IMR-90 (cell line): ENCODE data around the gene PCYT1B. TPM values are rescaled to one million over a fixed set of nuclear protein-coding genes. Genes with fewer than 3 reads are reported as not detected.

ENCODE experiments used
- ATAC-seq: fragments of 200-7000 bp; cut with Tn5 transposase; 2 replicates; pipeline ENCODE4 v1.9.1; 2020; ENCODE audit warnings: low read depth, mild to moderate bottlenecking, moderate library complexity
- BruUV-seq: library from RNA; stranded (reverse); fragments of 400-500 nt; replicated peaks from 2 replicates; lab custom pipeline; 2021; lab: Mats Ljungman, UMichigan
- CTCF ChIA-PET: fragments of 300-600 bp; formaldehyde crosslinking; extraction: SDS; loops from one replicate; lab custom pipeline; 2021; ENCODE audit warnings: antibody characterized with exemption; lab: Yijun Ruan, JAX
- POLR2A ChIA-PET: fragments of 300-600 bp; sonication (Branson Sonifier 250); formaldehyde crosslinking; loops from one replicate; lab custom pipeline; 2022; ENCODE audit warnings: antibody characterized with exemption; ENCODE audit not compliant: unreplicated experiment; lab: Charles Lee
- DNase-seq: peaks from one replicate; pipeline ENCODE4 v3.0.0; 2013
- H2AFZ ChIP-seq: replicated peaks from 2 replicates; pipeline ENCODE3; 2013; ENCODE audit warnings: low read length, mild to moderate bottlenecking; ENCODE audit not compliant: poor library complexity
- H2AK5ac ChIP-seq: 2 replicates; pipeline ENCODE4 v1.6.1; 2013; ENCODE audit warnings: low read depth, low read length, inconsistent platforms
- H2AK9ac ChIP-seq: replicated peaks from 2 replicates; pipeline ENCODE3; 2013; ENCODE audit warnings: mild to moderate bottlenecking, low read depth, low read length, moderate library complexity; ENCODE audit not compliant: poor library complexity
- H2BK120ac ChIP-seq: 2 replicates; pipeline ENCODE4 v1.6.1; 2013; ENCODE audit warnings: low read depth, low read length, inconsistent platforms
- H2BK15ac ChIP-seq: 3 replicates; pipeline ENCODE4 v1.6.1; 2013; ENCODE audit warnings: low read depth, low read length, inconsistent platforms
- H2BK20ac ChIP-seq: 2 replicates; pipeline ENCODE4 v1.6.1; 2013; ENCODE audit warnings: low read depth, mild to moderate bottlenecking, inconsistent platforms, low read length, moderate library complexity
- H2BK5ac ChIP-seq: 2 replicates; pipeline ENCODE4 v1.6.1; 2013; ENCODE audit warnings: mild to moderate bottlenecking, low read depth, low read length, inconsistent platforms; ENCODE audit not compliant: poor library complexity, severe bottlenecking
- H3K14ac ChIP-seq: replicated peaks from 2 replicates; pipeline ENCODE4 v1.6.1; 2013; ENCODE audit warnings: low read depth, low read length, inconsistent platforms
- H3K18ac ChIP-seq: 2 replicates; pipeline ENCODE4 v1.6.1; 2013; ENCODE audit warnings: low read depth, low read length, control low read depth
- H3K23ac ChIP-seq: 2 replicates; pipeline ENCODE4 v1.6.1; 2013; ENCODE audit warnings: low read depth, low read length, inconsistent platforms
- H3K27ac ChIP-seq: 2 replicates; pipeline ENCODE4 v1.5.1; 2013; ENCODE audit warnings: mild to moderate bottlenecking, control low read depth, low read length; ENCODE audit not compliant: insufficient read depth
- H3K27me3 ChIP-seq: 2 replicates; pipeline ENCODE4 v1.6.1; 2013; ENCODE audit warnings: low read length; ENCODE audit not compliant: control insufficient read depth, insufficient read depth
- H3K36me3 ChIP-seq: 2 replicates; pipeline ENCODE4 v1.6.1; 2013; ENCODE audit warnings: low read length, mixed read lengths; ENCODE audit not compliant: control insufficient read depth, insufficient read depth
- H3K4ac ChIP-seq: 2 replicates; pipeline ENCODE4 v1.6.1; 2013; ENCODE audit warnings: low read depth, low read length, inconsistent platforms
- H3K4me1 ChIP-seq: 2 replicates; pipeline ENCODE4 v1.6.1; 2013; ENCODE audit warnings: low read length, mixed read lengths; ENCODE audit not compliant: control insufficient read depth, insufficient read depth
- H3K4me2 ChIP-seq: 2 replicates; pipeline ENCODE4 v1.6.1; 2013; ENCODE audit warnings: low read depth, mild to moderate bottlenecking, control low read depth, low read length, moderate library complexity
- H3K4me3 ChIP-seq: 2 replicates; pipeline ENCODE4 v1.5.1; 2013; ENCODE audit warnings: low read depth, mild to moderate bottlenecking, control low read depth, low read length, moderate library complexity; ENCODE audit not compliant: insufficient read depth
- H3K56ac ChIP-seq: 2 replicates; pipeline ENCODE4 v1.6.1; 2013; ENCODE audit warnings: low read length, inconsistent platforms; ENCODE audit not compliant: insufficient read depth; ENCODE audit errors: extremely low read depth
- H3K79me1 ChIP-seq, 2 experiments: 2 replicates each; pipeline ENCODE4 v1.6.1; 2013; ENCODE audit warnings: low read length in 2 of 2, inconsistent platforms in 1 of 2, low read depth in 1 of 2
- H3K9ac ChIP-seq: 2 replicates; pipeline ENCODE4 v1.6.1; 2013; ENCODE audit warnings: low read depth, low read length, control low read depth
- H3K9me1 ChIP-seq: 2 replicates; pipeline ENCODE4 v1.6.1; 2013; ENCODE audit warnings: low read length, inconsistent platforms; ENCODE audit not compliant: insufficient read depth
- H3K9me3 ChIP-seq: 2 replicates; pipeline ENCODE4 v1.6.1; 2013; ENCODE audit warnings: low read length; ENCODE audit not compliant: control insufficient read depth, insufficient read depth
- H4K20me1 ChIP-seq: 2 replicates; pipeline ENCODE4 v1.6.1; 2013; ENCODE audit warnings: low read length, inconsistent platforms; ENCODE audit not compliant: insufficient read depth
- H4K5ac ChIP-seq: 2 replicates; pipeline ENCODE4 v1.6.1; 2013; ENCODE audit warnings: mild to moderate bottlenecking, low read depth, low read length, control low read depth
- H4K8ac ChIP-seq, 2 experiments: 2 replicates each; pipeline ENCODE4 v1.6.1; 2013; ENCODE audit warnings: low read depth in 2 of 2, low read length in 2 of 2, control low read depth in 1 of 2, inconsistent platforms in 1 of 2
- H4K91ac ChIP-seq: 2 replicates; pipeline ENCODE4 v1.6.1; 2013; ENCODE audit warnings: low read depth, low read length, inconsistent platforms; ENCODE audit not compliant: insufficient read depth
- BHLHE40 ChIP-seq: fragments of 150-350 bp; IDR thresholded peaks from 2 replicates; pipeline ENCODE4 v1.6.1; 2016; ENCODE audit warnings: mild to moderate bottlenecking, low read depth, low read length
- CEBPB ChIP-seq: IDR thresholded peaks from 2 replicates; pipeline ENCODE4 v1.6.1; 2012; ENCODE audit warnings: low read depth, low read length, improper control_type of control experiment
- FOS ChIP-seq: fragments of 150-350 bp; IDR thresholded peaks from 2 replicates; pipeline ENCODE4 v1.6.1; 2016; ENCODE audit warnings: low read depth, low read length
- MAZ ChIP-seq: IDR thresholded peaks from 2 replicates; pipeline ENCODE4 v1.6.1; 2012; ENCODE audit warnings: low read depth, mild to moderate bottlenecking, low read length, improper control_type of control experiment, moderate library complexity, borderline replicate concordance
- POLR2A ChIP-seq: IDR thresholded peaks from 2 replicates; pipeline ENCODE4 v1.6.1; 2012; ENCODE audit warnings: mild to moderate bottlenecking, low read depth, low read length
- RAD21 ChIP-seq: IDR thresholded peaks from 2 replicates; pipeline ENCODE4 v1.6.1; 2012; ENCODE audit warnings: low read length, improper control_type of control experiment
- RCOR1 ChIP-seq: IDR thresholded peaks from 2 replicates; pipeline ENCODE4 v1.6.1; 2012; ENCODE audit warnings: mild to moderate bottlenecking, low read length, improper control_type of control experiment; ENCODE audit not compliant: insufficient replicate concordance
- SMC3 ChIP-seq: fragments of 150-350 bp; IDR thresholded peaks from 2 replicates; pipeline ENCODE4 v1.6.1; 2016; ENCODE audit warnings: low read depth, mild to moderate bottlenecking, antibody characterized with exemption, low read length, moderate library complexity
- WGBS, 2 experiments: methylation state at CpG; one replicate each; pipeline versions ENCODE4 v1.1.5 to v1.1.7; 2013; ENCODE audit warnings: missing lambda C conversion rate in 2 of 2; ENCODE audit not compliant: insufficient read length in 1 of 2; ENCODE audit errors: extremely low coverage in 2 of 2; 5-methylcytosine and 5-hydroxymethylcytosine counted together
- dilution Hi-C: fragments of 300-500 bp; cut with HindIII; formaldehyde crosslinking; loops from one replicate; pipeline ENCODE4 v1.14.3; 2018; ENCODE audit warnings: low sequenced_read_pairs; ENCODE audit not compliant: unreplicated experiment
- in situ Hi-C: fragments of 300-500 bp; cut with MboI; formaldehyde crosslinking; loops from 3 replicates; pipeline ENCODE4 v1.14.3; 2019; ENCODE audit warnings: low sequenced_read_pairs, inconsistent platforms, mixed read lengths
- intact Hi-C: fragments of 100-400 bp; cut with micrococcal nuclease; formaldehyde crosslinking; loops from 2 replicates; pipeline ENCODE4 v1.10.0; 2022
- polyA plus RNA-seq, 3 experiments: library from polyadenylated mRNA; depleted of rRNA; stranded (reverse); fragments of >200 nt; gene quantifications; 2 replicates each; pipeline ENCODE4 v1.2.3, GENCODE V29; 2012; ENCODE audit warnings: low replicate concordance in 1 of 3
- total RNA-seq: library from RNA; depleted of rRNA; stranded (reverse); fragments of >200 nt; gene quantifications from 2 replicates; pipeline ENCODE4 v1.2.3, GENCODE V29; 2012
- TF ChIP-seq, protein P1 (sequence below): fragments of 150-350 bp; IDR thresholded peaks from 2 replicates; pipeline ENCODE4 v1.6.1; 2016; ENCODE audit warnings: low read depth, mild to moderate bottlenecking, low read length, moderate library complexity, borderline replicate concordance
- TF ChIP-seq, protein P2 (sequence below): conservative IDR thresholded peaks from 2 replicates; pipeline ENCODE4 v1.5.1; 2012; ENCODE audit warnings: mild to moderate bottlenecking, low read depth, low read length, improper control_type of control experiment
- TF ChIP-seq, protein P3 (sequence below): fragments of 150-350 bp; IDR thresholded peaks from 2 replicates; pipeline ENCODE4 v1.6.1; 2017; ENCODE audit warnings: mild to moderate bottlenecking, antibody characterized with exemption, low read length, low read depth

Gene PCYT1B
- total and polyA plus RNA-seq, 2 of the 4 experiments (the other 2 are of a cell fraction) = under 0.01 to 0.09 TPM

DNA sequence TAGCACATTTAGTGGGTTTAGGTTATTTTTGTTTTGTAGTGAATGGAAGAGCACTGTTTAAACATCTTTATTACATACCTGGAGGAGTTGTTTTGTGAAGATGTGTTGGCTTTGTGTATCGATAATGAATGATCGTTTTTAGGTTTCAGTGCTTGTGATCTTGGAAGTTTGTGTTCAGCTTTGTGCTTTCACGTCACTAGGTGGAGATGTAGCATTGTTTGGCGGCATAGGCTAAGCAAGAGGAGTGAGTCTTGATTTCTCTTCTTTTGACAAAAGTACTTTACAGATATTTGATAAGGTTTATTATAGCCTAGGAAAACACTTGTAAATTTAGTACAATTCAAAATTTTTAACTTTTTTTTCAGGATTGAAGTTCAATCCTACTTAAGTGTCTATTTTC is 131.7 kb downstream of the PCYT1B start:
- H3K56ac ChIP-seq = no peak overlapping the region
- no peak overlapping the region for H2BK5ac ChIP-seq
- no peak overlapping the region for H4K91ac ChIP-seq
- no peaks in the 10 kb centered on the region for H3K9me1 ChIP-seq
- H3K4ac ChIP-seq = no peak overlapping the region
- peaks cover 2% of the 10 kb centered on the region; the same call in 1 of the 2 replicates for H3K27me3 ChIP-seq
- H2AFZ ChIP-seq = no peak overlapping the region
- H2AK5ac ChIP-seq = no peak overlapping the region
- H3K4me2 ChIP-seq = no peak overlapping the region
- ATAC-seq = no peak
- H3K9ac ChIP-seq = no peak overlapping the region
- no peak overlapping the region for H3K4me3 ChIP-seq
- no peak overlapping the region for H2BK120ac ChIP-seq
- DNase-seq = peak; percentile 4
- no peaks in the 10 kb centered on the region for H3K4me1 ChIP-seq
- no peaks in the 10 kb centered on the region for H3K79me1 ChIP-seq
- no TSS peak for BruUV-seq
- POLR2A ChIA-PET = no interaction called here
- no peak overlapping the region for H2AK9ac ChIP-seq
- no peak overlapping the region for H2BK20ac ChIP-seq
- no peak overlapping the region for H4K5ac ChIP-seq
- H2BK15ac ChIP-seq = no peak overlapping the region
- WGBS, 2 experiments = no CpG with 5 or more reads among the region's 4 CpGs
- no peaks in the 10 kb centered on the region for H3K36me3 ChIP-seq
- no peaks in the 10 kb centered on the region for H4K20me1 ChIP-seq
- no peak overlapping the region for H3K23ac ChIP-seq
- intact Hi-C loops (no loop called here), dilution Hi-C loops (no loop called here), in situ Hi-C loops (no loop called here)
- H3K9me3 ChIP-seq = no peaks in the 10 kb centered on the region
- TF ChIP-seq BHLHE40 (no peak), SMC3 (no peak), FOS (no peak), CEBPB (no peak), POLR2A (no peak), MAZ (no peak), RCOR1 (no peak), RAD21 (no peak)
- TF ChIP-seq, protein P1, sequence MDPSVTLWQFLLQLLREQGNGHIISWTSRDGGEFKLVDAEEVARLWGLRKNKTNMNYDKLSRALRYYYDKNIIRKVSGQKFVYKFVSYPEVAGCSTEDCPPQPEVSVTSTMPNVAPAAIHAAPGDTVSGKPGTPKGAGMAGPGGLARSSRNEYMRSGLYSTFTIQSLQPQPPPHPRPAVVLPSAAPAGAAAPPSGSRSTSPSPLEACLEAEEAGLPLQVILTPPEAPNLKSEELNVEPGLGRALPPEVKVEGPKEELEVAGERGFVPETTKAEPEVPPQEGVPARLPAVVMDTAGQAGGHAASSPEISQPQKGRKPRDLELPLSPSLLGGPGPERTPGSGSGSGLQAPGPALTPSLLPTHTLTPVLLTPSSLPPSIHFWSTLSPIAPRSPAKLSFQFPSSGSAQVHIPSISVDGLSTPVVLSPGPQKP = no peak
- TF ChIP-seq, protein P2, sequence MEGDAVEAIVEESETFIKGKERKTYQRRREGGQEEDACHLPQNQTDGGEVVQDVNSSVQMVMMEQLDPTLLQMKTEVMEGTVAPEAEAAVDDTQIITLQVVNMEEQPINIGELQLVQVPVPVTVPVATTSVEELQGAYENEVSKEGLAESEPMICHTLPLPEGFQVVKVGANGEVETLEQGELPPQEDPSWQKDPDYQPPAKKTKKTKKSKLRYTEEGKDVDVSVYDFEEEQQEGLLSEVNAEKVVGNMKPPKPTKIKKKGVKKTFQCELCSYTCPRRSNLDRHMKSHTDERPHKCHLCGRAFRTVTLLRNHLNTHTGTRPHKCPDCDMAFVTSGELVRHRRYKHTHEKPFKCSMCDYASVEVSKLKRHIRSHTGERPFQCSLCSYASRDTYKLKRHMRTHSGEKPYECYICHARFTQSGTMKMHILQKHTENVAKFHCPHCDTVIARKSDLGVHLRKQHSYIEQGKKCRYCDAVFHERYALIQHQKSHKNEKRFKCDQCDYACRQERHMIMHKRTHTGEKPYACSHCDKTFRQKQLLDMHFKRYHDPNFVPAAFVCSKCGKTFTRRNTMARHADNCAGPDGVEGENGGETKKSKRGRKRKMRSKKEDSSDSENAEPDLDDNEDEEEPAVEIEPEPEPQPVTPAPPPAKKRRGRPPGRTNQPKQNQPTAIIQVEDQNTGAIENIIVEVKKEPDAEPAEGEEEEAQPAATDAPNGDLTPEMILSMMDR = no peak
- TF ChIP-seq, protein P3, sequence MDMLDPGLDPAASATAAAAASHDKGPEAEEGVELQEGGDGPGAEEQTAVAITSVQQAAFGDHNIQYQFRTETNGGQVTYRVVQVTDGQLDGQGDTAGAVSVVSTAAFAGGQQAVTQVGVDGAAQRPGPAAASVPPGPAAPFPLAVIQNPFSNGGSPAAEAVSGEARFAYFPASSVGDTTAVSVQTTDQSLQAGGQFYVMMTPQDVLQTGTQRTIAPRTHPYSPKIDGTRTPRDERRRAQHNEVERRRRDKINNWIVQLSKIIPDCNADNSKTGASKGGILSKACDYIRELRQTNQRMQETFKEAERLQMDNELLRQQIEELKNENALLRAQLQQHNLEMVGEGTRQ = no peak
- no peak overlapping the region for H3K27ac ChIP-seq
- CTCF ChIA-PET = interaction anchor here (0.7 kb wide), 1 partner anchor 17 kb away, joined by 3 read pairs; no protein-coding TSS in a partner anchor
- no peak overlapping the region for H3K14ac ChIP-seq
- H3K18ac ChIP-seq = no peak overlapping the region
- H4K8ac ChIP-seq = no peak overlapping the region
